K562 (cell line): ENCODE measurements around the gene TMPRSS11A.

Experiments
- CTBP1 ChIP-seq: fragments of 450-650 bp; IDR thresholded peaks from 2 replicates; pipeline ENCODE4 v1.6.1; 2016; ENCODE audit warnings: borderline replicate concordance
- ELK1 ChIP-seq: sonication (generic); formaldehyde crosslinking; IDR thresholded peaks from 2 replicates; pipeline ENCODE4 v1.8.1; 2022; ENCODE audit warnings: missing genetic modification reagents
- EZH2 ChIP-seq: IDR thresholded peaks from 2 replicates; pipeline ENCODE4 v1.6.1; 2012; ENCODE audit warnings: low read depth, mild to moderate bottlenecking, inconsistent platforms, low read length, borderline replicate concordance
- KLF6 ChIP-seq: fragments of 250-450 bp; sonication (Bioruptor Pico); IDR thresholded peaks from 2 replicates; pipeline ENCODE4 v1.4.0; 2020; ENCODE audit warnings: mild to moderate bottlenecking, moderate library complexity, borderline replicate concordance
- NFRKB ChIP-seq: fragments of 450-650 bp; IDR thresholded peaks from 2 replicates; pipeline ENCODE4 v1.6.1; 2016; ENCODE audit warnings: low read depth
- REST ChIP-seq, 2 experiments: fragments of 450-650 bp; formaldehyde crosslinking in 1 of 2; IDR thresholded peaks; 2 replicates each; pipeline versions ENCODE4 v1.4.0 to v1.6.1; 2014 to 2020; ENCODE audit warnings: mild to moderate bottlenecking in 2 of 2, borderline replicate concordance in 1 of 2, low read depth in 1 of 2
- SP2 ChIP-seq: IDR thresholded peaks from 2 replicates; pipeline ENCODE4 v1.6.1; 2011; ENCODE audit warnings: mild to moderate bottlenecking, low read depth, low read length, moderate library complexity; ENCODE audit not compliant: poor library complexity, severe bottlenecking; ENCODE audit errors: extremely low read depth
- TARDBP ChIP-seq: fragments of 450-650 bp; IDR thresholded peaks from 2 replicates; pipeline ENCODE4 v1.6.1; 2016
- U2AF2 ChIP-seq: fragments of 200-400 bp; formaldehyde crosslinking; optimal IDR thresholded peaks from 2 replicates; pipeline ENCODE3; 2017; ENCODE audit warnings: low read depth, mild to moderate bottlenecking, low read length
- ZBTB7A ChIP-seq: IDR thresholded peaks from 2 replicates; pipeline ENCODE4 v1.6.1; 2011; ENCODE audit warnings: low read depth, mild to moderate bottlenecking, low read length, moderate library complexity, borderline replicate concordance; ENCODE audit not compliant: control insufficient read depth
- ZNF395 ChIP-seq: fragments of 200-800 bp; sonication (Bioruptor generic); IDR thresholded peaks from 2 replicates; pipeline ENCODE4 v1.6.1; 2017; ENCODE audit warnings: missing genetic modification characterization, missing compliant biosample characterization
- ZSCAN29 ChIP-seq: fragments of 450-650 bp; IDR thresholded peaks from 2 replicates; pipeline ENCODE4 v1.6.1; 2017

- TF ChIP-seq SP2 (no peak), CTBP1 (no peak), NFRKB (no peak), EZH2 (no peak), ZSCAN29 (no peak), REST (IDR thresholded peaks at IDR 0.05; ENCODE audit: borderline replicate concordance) (no peak), REST (CRISPR knock-in tag; IDR thresholded peaks at IDR 0.05; ENCODE audit: low read depth) (no peak), TARDBP (no peak), KLF6 (CRISPR knock-in tag) (no peak), ELK1 (CRISPR knock-in tag) (no peak), ZBTB7A (no peak), ZNF395 (no peak), U2AF2 (no peak)
Observed at GRCh38 chr4:67873116-67873515, 90.2 kb downstream of the TMPRSS11A start.
